Measurements from ENCODE around the gene CDK9. TPM values are rescaled to one million over a fixed set of nuclear protein-coding genes. Genes with fewer than 3 reads are reported as not detected.
A peak's percentile ranks its signal among the peaks of the same experiment; 100 is the strongest.
"Not testable (repeated sequence)": the region's sequence is repeated elsewhere in the genome, so short reads cannot be mapped to it uniquely, and the experiment has no call there.

Gene CDK9
- total RNA-seq, 1 donor from 2014 or later, result 96.2 TPM

- no peaks in the 10 kb centered on the region for H3K9me3 ChIP-seq
- TF ChIP-seq CTCF (IDR thresholded peaks at IDR 0.05), result no peak
- H3K27ac ChIP-seq, result peak overlapping the region; percentile 31
- H3K27me3 ChIP-seq (ENCODE audit: low read depth), result peaks cover 12% of the 10 kb centered on the region
- peaks cover 72% of the 10 kb centered on the region for H3K36me3 ChIP-seq
- DNase-seq (no peak), ATAC-seq (no peak)
- intact Hi-C loops (cut with DNase I), result no loop called here
- no peak overlapping the region for H3K4me3 ChIP-seq
- peaks cover 31% of the 10 kb centered on the region for H3K4me1 ChIP-seq
Measured at GRCh38 chr9:127753622-127754021, 32.2 kb upstream of the CDK9 start.

- peaks cover 34% of the 10 kb centered on the region for H3K4me1 ChIP-seq
- TF ChIP-seq CTCF (IDR thresholded peaks at IDR 0.05), result no peak
- no peak for DNase-seq
- peak overlapping the region; percentile 58 for H3K27ac ChIP-seq
- H3K36me3 ChIP-seq, result peaks cover 70% of the 10 kb centered on the region
- peaks cover 12% of the 10 kb centered on the region for H3K27me3 ChIP-seq (ENCODE audit: low read depth)
- peak overlapping the region; percentile 40 for H3K4me3 ChIP-seq
- intact Hi-C loops (cut with DNase I), result no loop called here
- no peaks in the 10 kb centered on the region for H3K9me3 ChIP-seq
- peak; percentile 26 to 29 for ATAC-seq
Measured at GRCh38 chr9:127754099-127755060, 31.5 kb upstream of the CDK9 start.

GRCh38 chr9:127755061-127756060 is 30.5 kb upstream of the CDK9 start:
- ATAC-seq, result peak; percentile 23 to 24
- intact Hi-C loops (cut with DNase I), result no loop called here

GRCh38 chr9:127756233-127756632 is 29.6 kb upstream of the CDK9 start:
- intact Hi-C loops (cut with DNase I), result no loop called here
- Histone ChIP-seq H3K27ac (peak overlapping the region; percentile 58), H3K4me1 (peaks cover 34% of the 10 kb centered on the region), H3K36me3 (peaks cover 62% of the 10 kb centered on the region), H3K4me3 (peak overlapping the region; percentile 40), H3K27me3 (ENCODE audit: low read depth) (peaks cover 12% of the 10 kb centered on the region), H3K9me3 (no peaks in the 10 kb centered on the region)
- ATAC-seq, result no peak
- no peak for TF ChIP-seq CTCF (IDR thresholded peaks at IDR 0.05)
- no peak for DNase-seq

More at GRCh38 chr9:127755061-127756060, 30.5 kb upstream of the CDK9 start:
- peak overlapping the region; percentile 58 for H3K27ac ChIP-seq
- H3K4me1 ChIP-seq, result peaks cover 34% of the 10 kb centered on the region
- H3K4me3 ChIP-seq, result peak overlapping the region; percentile 40
- DNase-seq, result no peak
- H3K27me3 ChIP-seq (ENCODE audit: low read depth), result peaks cover 12% of the 10 kb centered on the region
- TF ChIP-seq CTCF (IDR thresholded peaks at IDR 0.05), result no peak
- no peaks in the 10 kb centered on the region for H3K9me3 ChIP-seq
- H3K36me3 ChIP-seq, result peaks cover 65% of the 10 kb centered on the region

GRCh38 chr9:127756776-127757175 is 29.1 kb upstream of the CDK9 start:
- intact Hi-C loops (cut with DNase I); ATAC-seq; H3K27ac ChIP-seq; H3K9me3 ChIP-seq; DNase-seq: not testable (repeated sequence)
- peak overlapping the region; percentile 21 for H3K4me3 ChIP-seq
- H3K36me3 ChIP-seq, result peaks cover 61% of the 10 kb centered on the region
- peaks cover 12% of the 10 kb centered on the region for H3K27me3 ChIP-seq (ENCODE audit: low read depth)
- peaks cover 31% of the 10 kb centered on the region for H3K4me1 ChIP-seq
